Thoracic aorta (tissue), 2 donors: Measurements from ENCODE around the gene PSENEN. TPM values are rescaled to one million over a fixed set of nuclear protein-coding genes. Genes with fewer than 3 reads are reported as not detected.

Experiments
- ATAC-seq: fragments of 150-250 bp; one replicate; pipeline ENCODE4 v1.8.0; 2017; ENCODE audit warnings: low read depth; ENCODE audit not compliant: insufficient number of reproducible peaks, low FRiP score
- DNase-seq: peaks from one replicate; pipeline ENCODE4 v3.0.0-alpha.2; 2020; ENCODE audit warnings: low spot score
- H3K27ac ChIP-seq, 2 donors: fragments of 200-600 bp; sonication (generic); 1 replicate in 1 of 2; 2 replicates in 1 of 2; pipeline ENCODE4 v1.5.1; 2016; ENCODE audit warnings: mild to moderate bottlenecking in 2 of 2, moderate library complexity in 2 of 2
- H3K27me3 ChIP-seq: fragments of 200-600 bp; sonication (generic); replicated peaks from 2 replicates; pipeline ENCODE4 v1.6.0; 2016; ENCODE audit warnings: mild to moderate bottlenecking; ENCODE audit not compliant: insufficient read depth
- H3K36me3 ChIP-seq: fragments of 200-600 bp; sonication (generic); one replicate; pipeline ENCODE4 v1.5.1; 2016
- H3K4me1 ChIP-seq, 2 donors: fragments of 200-600 bp; sonication (generic); 1 replicate in 1 of 2; 2 replicates in 1 of 2; pipeline versions ENCODE4 v1.5.1 to v1.6.0; 2016; ENCODE audit warnings: low read depth in 2 of 2, mild to moderate bottlenecking in 1 of 2; ENCODE audit not compliant: control insufficient read depth in 1 of 2
- H3K4me3 ChIP-seq: fragments of 200-600 bp; sonication (generic); 2 replicates; pipeline ENCODE4 v1.5.1; 2016; ENCODE audit warnings: mild to moderate bottlenecking
- H3K9me3 ChIP-seq: fragments of 200-600 bp; sonication (generic); 2 replicates; pipeline ENCODE4 v1.5.1; 2016
- total RNA-seq, 2 donors: library from RNA; depleted of rRNA; stranded (reverse); fragments of >200 nt; gene quantifications; one replicate each; pipeline versions ENCODE4 v1.1.0 to v1.2.3, GENCODE V29; 2016
- TF ChIP-seq, protein P1 (sequence below): fragments of 200-600 bp; sonication (generic); IDR thresholded peaks from one replicate; pipeline ENCODE4 v1.5.1; 2019; ENCODE audit warnings: antibody characterized with exemption

Gene PSENEN
- total RNA-seq, 2 donors from 2014 or later: 25.5 to 30.1 TPM

- TF ChIP-seq, protein P1, sequence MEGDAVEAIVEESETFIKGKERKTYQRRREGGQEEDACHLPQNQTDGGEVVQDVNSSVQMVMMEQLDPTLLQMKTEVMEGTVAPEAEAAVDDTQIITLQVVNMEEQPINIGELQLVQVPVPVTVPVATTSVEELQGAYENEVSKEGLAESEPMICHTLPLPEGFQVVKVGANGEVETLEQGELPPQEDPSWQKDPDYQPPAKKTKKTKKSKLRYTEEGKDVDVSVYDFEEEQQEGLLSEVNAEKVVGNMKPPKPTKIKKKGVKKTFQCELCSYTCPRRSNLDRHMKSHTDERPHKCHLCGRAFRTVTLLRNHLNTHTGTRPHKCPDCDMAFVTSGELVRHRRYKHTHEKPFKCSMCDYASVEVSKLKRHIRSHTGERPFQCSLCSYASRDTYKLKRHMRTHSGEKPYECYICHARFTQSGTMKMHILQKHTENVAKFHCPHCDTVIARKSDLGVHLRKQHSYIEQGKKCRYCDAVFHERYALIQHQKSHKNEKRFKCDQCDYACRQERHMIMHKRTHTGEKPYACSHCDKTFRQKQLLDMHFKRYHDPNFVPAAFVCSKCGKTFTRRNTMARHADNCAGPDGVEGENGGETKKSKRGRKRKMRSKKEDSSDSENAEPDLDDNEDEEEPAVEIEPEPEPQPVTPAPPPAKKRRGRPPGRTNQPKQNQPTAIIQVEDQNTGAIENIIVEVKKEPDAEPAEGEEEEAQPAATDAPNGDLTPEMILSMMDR: peak; percentile 84
- H3K4me1 ChIP-seq: peaks cover 16 to 26% of the 10 kb centered on the region in 2 donors
- H3K4me3 ChIP-seq: peak overlapping the region; percentile 82
- no peaks in the 10 kb centered on the region for H3K27me3 ChIP-seq
- H3K36me3 ChIP-seq: peaks cover 13% of the 10 kb centered on the region
- H3K27ac ChIP-seq: peak overlapping the region; percentile 60 to 74
- peak; percentile 91 for ATAC-seq
- DNase-seq: peak; percentile 88
- H3K9me3 ChIP-seq: no peaks in the 10 kb centered on the region
Measured at GRCh38 chr19:35716801-35717664, 28.4 kb upstream of the PSENEN start.

GRCh38 chr19:35717665-35718344 lies 27.6 kb upstream of the PSENEN start, which contains the start of gene KMT2B:
Gene KMT2B, plus strand, starts transcription at chr19:35718003. Its CDS starts 16 bp downstream, at chr19:35718019.
- peaks cover 16 to 26% of the 10 kb centered on the region in 2 donors for H3K4me1 ChIP-seq
- ATAC-seq: peak; percentile 58
- peaks cover 21% of the 10 kb centered on the region for H3K36me3 ChIP-seq
- H3K27ac ChIP-seq: peak within 1 kb of the TSS; percentile 71 to 74
- DNase-seq: no peak
- no peaks in the 10 kb centered on the region for H3K27me3 ChIP-seq
- H3K9me3 ChIP-seq: no peaks in the 10 kb centered on the region
- TF ChIP-seq, protein P1: no peak
- H3K4me3 ChIP-seq: peak within 1 kb of the TSS; percentile 82

GRCh38 chr19:35718345-35719041 lies 27.0 kb upstream of the PSENEN start:
- peaks cover 16 to 26% of the 10 kb centered on the region in 2 donors for H3K4me1 ChIP-seq
- H3K9me3 ChIP-seq: no peaks in the 10 kb centered on the region
- DNase-seq (no peak), ATAC-seq (no peak)
- peaks cover 28% of the 10 kb centered on the region for H3K36me3 ChIP-seq
- H3K27me3 ChIP-seq: no peaks in the 10 kb centered on the region
- TF ChIP-seq, protein P1: no peak
- peak overlapping the region; percentile 80 for H3K4me3 ChIP-seq
- H3K27ac ChIP-seq: peak overlapping the region; percentile 59 to 71

- Histone ChIP-seq H3K27me3 (no peaks in the 10 kb centered on the region), H3K27ac (no peak overlapping the region), H3K36me3 (peaks cover 39% of the 10 kb centered on the region)
Measured at GRCh38 chr19:35719402-35720162, 25.9 kb upstream of the PSENEN start.

More at GRCh38 chr19:35719402-35720162, 25.9 kb upstream of the PSENEN start:
- Histone ChIP-seq H3K4me3 (peak overlapping the region; percentile 80), H3K4me1 (peaks cover 16 to 26% of the 10 kb centered on the region in 2 donors), H3K9me3 (no peaks in the 10 kb centered on the region)
- TF ChIP-seq, protein P1: no peak
- ATAC-seq (no peak), DNase-seq (no peak)
